Prostate gland (tissue), 2 donors: ENCODE data around the gene IKZF1. TPM values are rescaled to one million over a fixed set of nuclear protein-coding genes. Genes with fewer than 3 reads are reported as not detected.

Source experiments
- DNase-seq: peaks from one replicate; pipeline ENCODE4 v3.0.0-alpha.2; 2019; ENCODE audit warnings: low spot score
- H3K27ac ChIP-seq, 2 donors: fragments of 200-600 bp; sonication (generic); 2 replicates each; pipeline ENCODE4 v1.5.1; 2017 to 2019
- H3K27me3 ChIP-seq: fragments of 200-600 bp; sonication (generic); replicated peaks from 2 replicates; pipeline ENCODE4 v1.5.1; 2019; ENCODE audit not compliant: insufficient read depth
- H3K36me3 ChIP-seq, 2 donors: fragments of 200-600 bp; sonication (generic); 1 replicate in 1 of 2; 2 replicates in 1 of 2; pipeline versions ENCODE4 v1.5.1 to v1.8.1; 2017 to 2019
- H3K4me1 ChIP-seq: fragments of 200-600 bp; sonication (generic); replicated peaks from 2 replicates; pipeline ENCODE4 v1.5.1; 2019
- H3K4me3 ChIP-seq, 2 donors: fragments of 200-600 bp; sonication (generic); 2 replicates each; pipeline ENCODE4 v1.5.1; 2017 to 2019
- H3K9me3 ChIP-seq: fragments of 200-600 bp; sonication (generic); 2 replicates; pipeline ENCODE4 v1.5.1; 2017
- POLR2A ChIP-seq: fragments of 450-650 bp; IDR thresholded peaks from one replicate; pipeline ENCODE4 v1.6.1; 2016; ENCODE audit warnings: antibody characterized with exemption, mild to moderate bottlenecking
- POLR2AphosphoS5 ChIP-seq: sonication (generic); formaldehyde crosslinking; IDR thresholded peaks from one replicate; pipeline ENCODE4 v1.6.1; 2017; ENCODE audit warnings: antibody characterized with exemption
- WGBS: methylation state at CpG from one replicate; pipeline ENCODE4 v1.1.5; 2018; 5-methylcytosine and 5-hydroxymethylcytosine counted together
- intact Hi-C: fragments of 100-400 bp; cut with DNase I; formaldehyde crosslinking; loops from one replicate; pipeline ENCODE4 v1.14.2; 2022
- total RNA-seq, 2 donors: library from RNA; depleted of rRNA; stranded (reverse); fragments of >200 nt; gene quantifications; one replicate each; pipeline ENCODE4 v1.1.0, GENCODE V29; 2016
- TF ChIP-seq, protein P1 (sequence below), 4 experiments: fragments of 200-600 bp in 2 of 4; fragments of 450-650 bp in 2 of 4; sonication (generic) in 2 of 4; IDR thresholded peaks; 1 replicate in 3 of 4; 2 replicates in 1 of 4; pipeline ENCODE4 v1.5.1; 2016 to 2019; ENCODE audit warnings: antibody characterized with exemption in 4 of 4, mild to moderate bottlenecking in 2 of 4, moderate library complexity in 2 of 4

Gene IKZF1
- total RNA-seq, 2 donors from 2014 or later: 2.7 to 7.7 TPM

DNA sequence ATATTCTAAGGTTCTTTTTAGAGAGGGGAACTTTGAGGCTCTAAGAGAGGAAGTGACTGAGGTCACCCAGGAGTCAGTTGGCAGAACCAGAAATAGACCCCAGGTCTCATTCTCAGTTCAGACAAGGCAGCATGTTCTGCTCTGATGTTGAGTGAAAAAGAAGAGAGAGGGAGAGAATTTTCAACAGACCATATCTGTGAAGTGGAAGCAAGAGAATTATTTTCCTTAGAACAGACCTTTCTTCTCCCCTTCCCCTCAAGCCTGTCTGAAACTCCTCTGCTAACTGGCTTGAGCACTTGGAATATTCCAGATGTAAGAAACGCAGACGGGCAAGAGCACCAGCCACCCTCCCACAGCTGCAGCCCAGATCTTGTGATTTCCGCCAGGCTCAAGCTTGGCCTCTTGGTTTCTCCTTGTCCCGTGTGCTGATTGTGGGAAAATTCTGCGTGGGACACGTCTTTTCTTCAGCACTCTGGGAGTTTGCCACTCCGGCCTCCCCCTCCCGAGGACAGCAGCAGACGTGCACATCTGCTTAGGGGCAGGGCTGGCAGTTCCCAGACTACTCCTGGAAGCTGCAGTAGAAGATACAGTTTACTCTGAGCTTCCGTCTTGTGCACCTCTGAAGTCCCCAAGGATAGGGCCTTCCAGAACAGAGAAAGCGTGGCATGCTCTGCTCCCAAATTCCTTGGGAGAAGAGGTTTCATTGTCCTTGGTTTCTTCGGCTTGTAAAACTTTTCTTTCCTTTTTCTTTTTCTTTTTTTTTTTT is 22.7 kb upstream of the IKZF1 start:
- Histone ChIP-seq H3K36me3 (no peaks in the 10 kb centered on the region), H3K27me3 (no peaks in the 10 kb centered on the region), H3K9me3 (no peaks in the 10 kb centered on the region), H3K4me1 (no peaks in the 10 kb centered on the region), H3K4me3 (no peak overlapping the region), H3K27ac (no peak overlapping the region)
- intact Hi-C loops: no loop called here
- TF ChIP-seq POLR2AphosphoS5 (no peak), POLR2A (no peak)
- TF ChIP-seq, protein P1, sequence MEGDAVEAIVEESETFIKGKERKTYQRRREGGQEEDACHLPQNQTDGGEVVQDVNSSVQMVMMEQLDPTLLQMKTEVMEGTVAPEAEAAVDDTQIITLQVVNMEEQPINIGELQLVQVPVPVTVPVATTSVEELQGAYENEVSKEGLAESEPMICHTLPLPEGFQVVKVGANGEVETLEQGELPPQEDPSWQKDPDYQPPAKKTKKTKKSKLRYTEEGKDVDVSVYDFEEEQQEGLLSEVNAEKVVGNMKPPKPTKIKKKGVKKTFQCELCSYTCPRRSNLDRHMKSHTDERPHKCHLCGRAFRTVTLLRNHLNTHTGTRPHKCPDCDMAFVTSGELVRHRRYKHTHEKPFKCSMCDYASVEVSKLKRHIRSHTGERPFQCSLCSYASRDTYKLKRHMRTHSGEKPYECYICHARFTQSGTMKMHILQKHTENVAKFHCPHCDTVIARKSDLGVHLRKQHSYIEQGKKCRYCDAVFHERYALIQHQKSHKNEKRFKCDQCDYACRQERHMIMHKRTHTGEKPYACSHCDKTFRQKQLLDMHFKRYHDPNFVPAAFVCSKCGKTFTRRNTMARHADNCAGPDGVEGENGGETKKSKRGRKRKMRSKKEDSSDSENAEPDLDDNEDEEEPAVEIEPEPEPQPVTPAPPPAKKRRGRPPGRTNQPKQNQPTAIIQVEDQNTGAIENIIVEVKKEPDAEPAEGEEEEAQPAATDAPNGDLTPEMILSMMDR (IDR thresholded peaks at IDR 0.05): no peak
- DNase-seq: no peak
- WGBS: 73% methylated on average over 12 of the region's 12 CpGs

DNA sequence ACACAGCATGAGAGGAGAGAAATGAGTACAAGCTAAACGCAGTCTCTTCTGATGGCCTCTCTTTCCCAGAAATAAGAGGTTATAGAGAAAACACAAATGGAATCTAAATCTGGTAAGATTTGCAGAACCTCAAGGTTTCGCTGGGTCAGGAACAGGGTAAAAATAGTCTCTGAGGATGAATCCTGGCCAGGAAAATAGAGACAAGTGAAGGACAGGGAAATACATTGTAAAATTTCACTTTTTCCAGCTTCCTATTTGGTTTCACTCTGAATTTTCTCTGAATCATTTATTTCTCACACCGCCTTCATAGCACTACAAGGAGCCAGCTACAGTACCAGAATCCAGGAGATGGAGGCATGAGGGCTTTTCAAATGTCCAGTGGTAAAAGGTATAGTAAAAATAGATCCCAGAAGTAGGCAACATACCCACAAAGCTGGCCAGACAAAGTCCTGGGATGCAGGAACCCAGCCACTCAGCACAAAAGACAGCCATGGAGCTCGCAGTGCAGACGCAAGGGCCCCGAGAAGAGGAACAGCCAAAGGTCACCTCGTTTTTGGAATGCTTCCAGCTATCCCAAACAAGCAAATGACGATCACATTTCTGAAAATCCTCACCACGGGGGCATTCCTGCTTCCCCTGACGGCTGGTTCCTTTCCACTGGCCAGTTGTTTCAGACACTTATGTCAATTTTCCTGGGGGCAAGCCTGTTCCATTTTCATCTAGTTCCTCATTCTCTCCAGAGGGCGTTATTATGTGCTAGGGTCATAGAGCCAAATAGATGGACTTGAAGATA is 21.5 kb upstream of the IKZF1 start:
- no peak overlapping the region for H3K4me3 ChIP-seq
- 57% methylated on average over 11 of the region's 11 CpGs for WGBS
- no peaks in the 10 kb centered on the region for H3K4me1 ChIP-seq
- DNase-seq: no peak
- H3K9me3 ChIP-seq: no peaks in the 10 kb centered on the region
- TF ChIP-seq, protein P1 (IDR thresholded peaks at IDR 0.05): no peak
- TF ChIP-seq POLR2A: no peak
- no peak for TF ChIP-seq POLR2AphosphoS5
- intact Hi-C loops: no loop called here
- no peaks in the 10 kb centered on the region for H3K27me3 ChIP-seq
- H3K27ac ChIP-seq: no peak overlapping the region
- H3K36me3 ChIP-seq: no peaks in the 10 kb centered on the region

DNA sequence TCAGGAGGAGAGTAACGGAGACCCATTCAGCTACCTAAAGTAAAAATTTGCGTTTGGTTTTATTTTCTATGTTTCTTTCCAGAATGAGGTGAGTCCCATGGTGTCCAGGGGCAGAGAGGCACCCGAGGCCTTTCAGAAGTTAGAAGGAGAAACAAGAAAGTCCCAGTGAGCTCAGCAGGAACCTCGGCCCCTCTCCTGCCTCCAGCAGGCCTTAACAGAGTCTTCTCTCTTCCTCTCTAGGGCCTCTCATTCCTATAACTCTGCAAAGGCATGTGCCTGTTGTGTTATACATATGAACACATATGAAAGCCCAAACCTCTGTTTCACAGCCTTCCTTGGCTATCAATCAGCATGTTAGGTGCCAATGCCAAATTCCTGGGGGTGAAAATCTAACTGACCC is 20.8 kb upstream of the IKZF1 start:
- Histone ChIP-seq H3K9me3 (no peaks in the 10 kb centered on the region), H3K4me1 (no peaks in the 10 kb centered on the region), H3K36me3 (no peaks in the 10 kb centered on the region), H3K27me3 (no peaks in the 10 kb centered on the region), H3K4me3 (no peak overlapping the region), H3K27ac (no peak overlapping the region)
- WGBS: 85% methylated on average over 4 of the region's 4 CpGs
- DNase-seq: no peak
- intact Hi-C loops: no loop called here
- TF ChIP-seq POLR2AphosphoS5 (no peak), POLR2A (no peak)
- TF ChIP-seq, protein P1 (IDR thresholded peaks at IDR 0.05): no peak

DNA sequence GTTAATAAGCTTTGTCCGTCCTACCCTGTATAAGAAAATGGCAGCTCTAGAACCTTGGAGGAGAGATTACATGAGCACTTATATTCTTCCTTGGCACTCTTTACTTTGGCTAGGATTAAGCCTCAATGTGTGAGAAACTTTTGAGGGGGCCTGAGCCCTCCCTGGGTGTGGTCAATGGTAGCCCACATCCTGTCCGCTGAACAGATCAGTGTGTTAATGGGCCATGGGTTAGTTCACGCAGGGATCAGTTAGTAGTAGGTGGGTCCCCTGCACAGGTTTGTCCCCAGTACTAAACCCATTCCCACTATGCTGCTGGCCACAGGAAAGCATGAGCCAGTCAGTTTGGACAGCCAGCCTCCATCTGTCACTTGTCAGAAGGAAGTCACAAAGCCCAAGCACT is 20.2 kb upstream of the IKZF1 start:
- WGBS: 93% methylated on average over 3 of the region's 3 CpGs
- Histone ChIP-seq H3K36me3 (no peaks in the 10 kb centered on the region), H3K4me1 (no peaks in the 10 kb centered on the region), H3K4me3 (no peak overlapping the region), H3K9me3 (no peaks in the 10 kb centered on the region), H3K27me3 (no peaks in the 10 kb centered on the region), H3K27ac (no peak overlapping the region)
- DNase-seq: no peak
- intact Hi-C loops: no loop called here
- no peak for TF ChIP-seq POLR2A
- TF ChIP-seq, protein P1 (IDR thresholded peaks at IDR 0.05): no peak
- TF ChIP-seq POLR2AphosphoS5: no peak
